HT-29 (cell line): ENCODE measurements around the gene TP73. TPM values are rescaled to one million over a fixed set of nuclear protein-coding genes. Genes with fewer than 3 reads are reported as not detected.

ENCODE experiments used
- DNase-seq: peaks from one replicate; pipeline ENCODE4 v3.0.0-alpha.2; 2015; ENCODE audit warnings: low spot score
- total RNA-seq: library from RNA; depleted of rRNA; stranded (reverse); fragments of >200 nt; shearing (Covaris generic); gene quantifications from 2 replicates; pipeline ENCODE4 v1.2.3, GENCODE V29; 2014

The TP73 gene
- total RNA-seq, 1 experiment from 2014 or later, result 11.1 TPM

DNA sequence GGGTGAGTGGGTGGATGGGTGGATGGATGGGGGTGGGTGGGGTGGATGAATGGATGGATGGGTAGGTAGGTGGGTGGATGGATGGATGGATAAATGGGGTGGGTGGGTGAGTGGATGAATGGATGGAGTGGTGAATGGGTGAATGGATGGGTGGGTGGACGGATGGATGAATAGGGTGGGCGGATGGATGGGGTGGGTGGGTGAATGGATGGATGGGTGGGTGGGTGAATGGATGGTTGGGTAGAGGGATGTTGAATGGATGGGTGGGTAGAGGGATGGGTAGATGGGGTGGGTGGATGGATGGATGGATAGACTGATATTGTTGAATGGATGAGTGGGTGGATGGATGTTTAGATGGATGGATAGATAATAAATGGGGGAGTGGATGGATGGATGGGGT, 73.0 kb downstream of the TP73 start:
- DNase-seq, result no peak

DNA sequence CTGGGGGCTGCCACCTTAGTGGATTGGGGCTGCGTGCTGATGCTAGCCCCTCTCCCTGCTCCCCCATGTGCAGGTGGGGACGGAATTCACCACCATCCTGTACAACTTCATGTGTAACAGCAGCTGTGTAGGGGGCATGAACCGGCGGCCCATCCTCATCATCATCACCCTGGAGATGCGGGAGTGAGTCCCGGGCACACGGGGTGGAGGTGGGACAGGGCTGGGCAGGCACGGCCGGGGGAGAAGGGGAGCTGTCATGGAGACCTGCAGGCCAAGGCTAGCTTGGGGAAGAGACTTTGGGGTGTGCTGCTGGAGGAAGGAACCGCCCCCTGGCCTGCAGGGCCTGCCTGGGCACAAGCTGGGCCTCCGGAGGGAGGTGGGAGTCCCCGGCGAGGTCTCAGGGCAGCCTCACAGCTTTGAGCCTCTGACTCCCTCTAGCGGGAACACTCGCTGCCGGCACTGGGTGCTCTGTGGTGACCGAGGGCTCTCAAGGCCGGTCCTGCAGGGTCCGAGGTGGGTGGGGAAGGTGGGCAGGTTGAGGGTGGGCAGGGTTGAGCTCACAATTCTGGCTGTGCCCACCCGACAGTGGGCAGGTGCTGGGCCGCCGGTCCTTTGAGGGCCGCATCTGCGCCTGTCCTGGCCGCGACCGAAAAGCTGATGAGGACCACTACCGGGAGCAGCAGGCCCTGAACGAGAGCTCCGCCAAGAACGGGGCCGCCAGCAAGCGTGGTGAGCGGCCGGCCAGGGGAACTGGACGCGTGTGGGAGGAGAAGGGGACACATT, 74.9 kb downstream of the TP73 start:
- no peak for DNase-seq

DNA sequence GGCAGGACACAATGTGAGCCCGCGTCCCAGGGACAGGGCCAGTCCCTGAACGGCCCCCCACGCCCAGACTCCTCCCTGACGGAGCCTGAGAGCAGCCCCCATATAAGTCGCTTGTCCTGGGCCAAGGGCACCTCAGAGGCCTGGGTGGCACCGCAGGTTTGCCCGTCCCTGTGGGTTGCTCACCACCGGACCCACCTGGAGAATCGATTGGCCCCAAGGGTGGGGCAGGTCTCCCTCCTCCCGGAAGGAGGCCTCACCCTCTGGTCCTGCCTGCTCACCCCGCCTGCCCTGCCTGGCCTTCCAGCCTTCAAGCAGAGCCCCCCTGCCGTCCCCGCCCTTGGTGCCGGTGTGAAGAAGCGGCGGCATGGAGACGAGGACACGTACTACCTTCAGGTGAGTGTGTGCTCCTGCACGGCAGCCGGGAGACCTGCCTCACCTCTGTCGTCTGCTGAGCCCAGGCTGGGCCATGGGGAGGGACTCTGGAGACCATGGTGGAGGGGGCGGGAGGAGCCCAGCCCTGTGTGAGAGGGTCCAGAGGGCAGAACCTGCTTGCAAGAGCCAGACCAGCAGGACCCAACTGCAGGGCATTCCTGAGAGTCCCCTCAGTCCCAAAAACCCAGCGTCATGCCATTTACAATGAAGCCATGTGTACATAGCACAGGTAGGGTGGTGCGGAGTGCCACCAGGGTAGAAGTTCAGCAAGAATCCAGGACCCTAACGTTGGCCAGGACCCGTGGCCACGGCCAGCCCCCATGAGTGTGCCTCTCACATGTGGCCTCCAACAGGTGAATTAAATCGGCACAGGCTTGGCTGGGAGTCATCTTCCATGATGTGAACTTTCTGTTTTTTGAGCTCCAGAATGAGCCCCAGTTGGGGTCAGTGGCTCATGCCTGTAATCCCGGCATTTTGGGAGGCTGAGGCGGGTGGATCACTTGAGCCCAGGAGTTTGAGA, 75.8 kb downstream of the TP73 start:
- DNase-seq, result no peak

DNA sequence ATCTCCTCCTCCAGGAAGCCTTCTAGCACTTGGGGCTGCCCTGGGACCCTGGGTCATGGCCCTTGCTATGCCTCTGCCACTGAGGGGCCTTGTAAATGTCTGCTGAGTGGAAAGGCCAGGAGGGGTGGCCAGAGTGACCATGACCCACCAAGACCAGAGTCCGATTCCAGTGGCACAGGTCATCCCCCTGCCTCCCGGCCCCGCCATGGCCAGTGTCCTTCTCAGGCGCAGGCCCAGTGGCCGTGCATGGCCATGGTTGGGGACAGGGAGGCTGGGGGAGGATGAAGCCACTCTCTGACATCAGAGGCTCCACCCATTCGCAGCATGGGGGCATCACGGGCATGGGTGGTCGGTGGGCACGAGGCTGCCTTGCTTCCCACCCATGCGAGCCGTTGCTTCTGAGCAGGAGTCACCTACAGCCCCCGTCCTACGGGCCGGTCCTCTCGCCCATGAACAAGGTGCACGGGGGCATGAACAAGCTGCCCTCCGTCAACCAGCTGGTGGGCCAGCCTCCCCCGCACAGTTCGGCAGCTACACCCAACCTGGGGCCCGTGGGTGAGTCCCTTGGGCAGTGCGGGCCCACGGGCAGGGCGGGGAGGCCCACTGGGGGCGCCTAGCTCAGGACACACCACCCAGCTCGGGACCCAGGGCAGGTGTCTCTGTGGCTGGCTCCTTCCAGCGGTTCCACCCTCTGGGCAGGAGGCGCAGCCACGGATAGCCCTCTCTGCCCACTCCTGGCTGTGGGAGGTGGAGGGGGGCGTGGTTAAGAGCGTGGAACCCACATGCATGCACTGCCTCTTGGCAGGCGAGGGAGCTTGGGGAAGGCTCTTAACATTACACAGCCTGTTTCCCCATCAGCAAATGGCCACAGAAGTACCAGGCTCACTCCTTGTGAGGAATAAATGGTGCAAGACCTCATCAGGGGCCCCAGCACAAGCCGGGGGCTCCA, 77.6 kb downstream of the TP73 start:
- no peak for DNase-seq

DNA sequence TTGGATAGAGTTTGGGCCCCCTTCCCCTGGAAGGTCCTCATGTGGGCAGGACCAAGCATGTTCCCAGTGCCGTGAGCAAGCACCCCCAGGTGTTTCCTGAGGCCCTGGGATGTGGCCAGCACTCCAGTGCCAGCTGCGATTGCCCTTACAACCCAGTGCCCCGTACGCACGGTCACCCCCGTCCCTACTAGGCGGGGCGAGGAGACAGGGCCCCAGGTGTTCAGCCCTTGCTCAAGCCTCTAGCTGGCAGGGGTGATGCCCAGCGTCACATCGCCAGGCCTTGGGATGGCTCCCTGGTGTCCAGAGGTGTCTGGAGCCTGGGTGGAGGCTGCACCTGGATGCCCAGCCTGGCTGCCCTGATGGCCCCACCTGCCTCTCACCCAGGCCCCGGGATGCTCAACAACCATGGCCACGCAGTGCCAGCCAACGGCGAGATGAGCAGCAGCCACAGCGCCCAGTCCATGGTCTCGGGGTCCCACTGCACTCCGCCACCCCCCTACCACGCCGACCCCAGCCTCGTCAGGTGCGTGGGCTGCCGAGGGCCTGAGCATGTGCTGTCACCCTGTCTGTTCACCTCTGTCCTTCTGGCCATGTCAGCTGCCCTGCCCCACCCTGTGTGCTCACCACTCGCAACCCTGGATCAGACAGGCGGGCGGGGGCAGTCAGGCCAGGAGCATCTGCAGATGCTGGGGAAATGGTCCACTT, 78.4 kb downstream of the TP73 start:
- no peak for DNase-seq

DNA sequence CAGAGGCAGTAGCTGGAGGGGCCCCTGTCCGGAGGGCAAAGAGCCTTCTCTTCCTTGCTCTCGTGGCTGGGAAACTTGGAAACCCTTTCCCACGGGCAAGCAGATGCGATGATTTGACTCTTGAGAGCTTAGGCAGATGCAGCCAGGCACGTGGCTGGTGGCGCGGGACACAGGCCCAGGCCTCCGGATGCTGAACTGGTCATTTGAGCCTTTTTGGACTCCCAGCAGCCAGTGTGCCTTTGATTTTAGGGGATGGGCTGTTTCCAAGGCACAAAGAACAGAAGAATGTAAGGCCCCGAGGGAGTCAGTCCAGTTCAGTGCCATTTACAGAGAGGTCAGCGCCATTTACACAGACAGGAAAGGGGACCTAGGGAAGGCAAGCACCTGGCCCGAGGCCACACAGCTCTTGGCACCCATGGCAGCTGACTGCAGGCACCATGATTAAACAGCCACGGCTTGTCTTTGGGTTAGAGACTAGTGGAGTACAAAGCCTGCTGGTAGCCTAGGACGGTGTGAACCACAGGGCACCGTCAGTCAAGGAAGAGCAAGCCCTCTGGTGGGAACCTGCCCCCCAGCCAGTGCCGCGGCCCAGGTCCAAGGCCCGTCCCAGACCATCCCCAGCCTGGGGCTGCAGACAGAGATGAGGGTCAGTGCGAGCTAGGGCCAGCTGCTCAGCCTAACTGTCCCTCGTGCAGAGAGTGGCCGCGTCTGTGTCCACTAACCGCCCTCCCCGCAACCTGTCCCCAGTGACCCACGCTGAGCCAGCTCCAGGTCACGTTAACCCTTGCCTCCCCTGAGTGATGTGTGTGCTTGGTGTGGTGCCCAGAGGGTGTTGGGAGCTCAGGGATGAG, 79.5 kb downstream of the TP73 start:
- DNase-seq, result no peak

DNA sequence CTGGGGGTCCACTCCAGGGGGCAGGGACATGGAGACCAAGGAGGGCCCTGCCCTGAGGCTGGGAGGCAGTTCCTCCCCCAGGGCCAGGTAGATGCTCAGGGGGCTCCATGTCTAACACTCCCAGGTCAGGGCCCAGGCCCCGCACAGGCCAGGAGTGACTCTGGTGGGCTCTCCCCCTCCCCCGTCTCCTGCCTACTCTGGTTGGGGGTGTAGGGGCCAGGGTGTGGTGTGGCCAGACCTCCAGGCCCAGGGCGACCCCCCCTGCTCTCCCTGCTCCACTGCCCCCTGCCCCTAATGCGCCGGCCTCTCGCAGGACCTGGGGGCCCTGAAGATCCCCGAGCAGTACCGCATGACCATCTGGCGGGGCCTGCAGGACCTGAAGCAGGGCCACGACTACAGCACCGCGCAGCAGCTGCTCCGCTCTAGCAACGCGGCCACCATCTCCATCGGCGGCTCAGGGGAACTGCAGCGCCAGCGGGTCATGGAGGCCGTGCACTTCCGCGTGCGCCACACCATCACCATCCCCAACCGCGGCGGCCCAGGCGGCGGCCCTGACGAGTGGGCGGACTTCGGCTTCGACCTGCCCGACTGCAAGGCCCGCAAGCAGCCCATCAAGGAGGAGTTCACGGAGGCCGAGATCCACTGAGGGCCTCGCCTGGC, 80.2 kb downstream of the TP73 start:
- no peak for DNase-seq

DNA sequence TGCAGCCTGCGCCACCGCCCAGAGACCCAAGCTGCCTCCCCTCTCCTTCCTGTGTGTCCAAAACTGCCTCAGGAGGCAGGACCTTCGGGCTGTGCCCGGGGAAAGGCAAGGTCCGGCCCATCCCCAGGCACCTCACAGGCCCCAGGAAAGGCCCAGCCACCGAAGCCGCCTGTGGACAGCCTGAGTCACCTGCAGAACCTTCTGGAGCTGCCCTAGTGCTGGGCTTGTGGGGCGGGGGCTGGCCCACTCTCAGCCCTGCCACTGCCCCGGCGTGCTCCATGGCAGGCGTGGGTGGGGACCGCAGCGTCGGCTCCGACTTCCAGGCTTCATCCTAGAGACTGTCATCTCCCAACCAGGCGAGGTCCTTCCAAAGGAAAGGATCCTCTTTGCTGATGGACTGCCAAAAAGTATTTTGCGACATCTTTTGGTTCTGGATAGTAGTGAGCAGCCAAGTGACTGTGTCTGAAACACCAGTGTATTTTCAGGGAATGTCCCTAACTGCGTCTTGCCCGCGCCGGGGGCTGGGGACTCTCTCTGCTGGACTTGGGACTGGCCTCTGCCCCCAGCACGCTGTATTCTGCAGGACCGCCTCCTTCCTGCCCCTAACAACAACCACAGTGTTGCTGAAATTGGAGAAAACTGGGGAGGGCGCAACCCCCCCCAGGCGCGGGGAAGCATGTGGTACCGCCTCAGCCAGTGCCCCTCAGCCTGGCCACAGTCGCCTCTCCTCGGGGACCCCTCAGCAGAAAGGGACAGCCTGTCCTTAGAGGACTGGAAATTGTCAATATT, 81.0 kb downstream of the TP73 start:
- DNase-seq, result no peak

DNA sequence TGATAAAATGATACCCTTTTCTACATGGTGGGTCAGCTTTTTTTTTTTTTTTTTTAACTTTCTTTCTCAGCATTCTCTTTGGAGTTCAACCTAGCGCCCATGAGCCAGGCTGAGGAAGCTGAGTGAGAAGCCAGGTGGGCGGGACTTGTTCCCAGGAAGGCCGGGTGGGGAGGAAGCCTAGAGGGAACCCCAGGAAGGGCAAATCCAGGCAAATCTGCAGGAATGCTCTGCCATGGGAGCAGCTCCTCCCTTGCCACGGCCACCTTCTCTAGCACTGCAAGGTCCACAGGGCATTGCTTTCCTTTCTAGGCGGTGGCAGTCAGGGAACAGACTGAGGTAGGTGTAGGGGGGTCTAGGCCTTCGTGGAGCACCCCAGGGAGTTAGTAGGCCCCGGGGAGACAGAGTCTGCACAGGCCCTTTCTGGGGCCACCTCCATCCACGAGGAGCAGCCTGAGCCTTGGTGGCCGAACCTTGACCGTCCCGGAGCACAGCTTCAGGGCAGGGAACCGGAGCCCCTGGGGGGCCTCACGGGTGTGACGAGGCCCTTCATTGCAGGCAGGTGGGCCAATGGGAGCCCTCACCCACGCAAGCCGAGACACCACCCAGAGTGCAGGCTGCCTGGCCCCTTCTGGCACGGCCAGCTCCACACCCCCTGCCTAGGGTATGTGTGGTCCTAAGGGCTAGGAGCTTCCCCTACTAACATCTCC, 81.7 kb downstream of the TP73 start:
- no peak for DNase-seq

DNA sequence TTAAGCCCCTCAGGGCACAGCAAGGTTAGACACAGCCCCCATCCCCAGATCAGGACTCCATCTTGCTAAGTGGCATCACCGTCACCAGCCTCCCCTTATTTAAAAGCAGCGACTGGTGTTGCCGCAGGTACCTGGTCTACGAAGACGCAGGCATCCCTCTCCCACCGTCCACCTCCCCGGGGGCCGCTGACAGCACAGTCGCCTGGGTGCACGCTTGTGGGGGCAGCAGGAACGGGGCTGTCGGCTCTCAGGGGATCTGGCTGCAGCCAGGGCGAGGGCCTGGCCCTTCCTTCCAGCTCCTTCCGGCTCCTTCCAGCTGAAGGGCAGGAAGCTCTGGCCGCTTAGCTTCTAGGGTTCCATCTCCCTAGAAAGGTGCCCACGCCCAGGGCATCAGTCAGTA, 82.3 kb downstream of the TP73 start:
- no peak for DNase-seq

DNA sequence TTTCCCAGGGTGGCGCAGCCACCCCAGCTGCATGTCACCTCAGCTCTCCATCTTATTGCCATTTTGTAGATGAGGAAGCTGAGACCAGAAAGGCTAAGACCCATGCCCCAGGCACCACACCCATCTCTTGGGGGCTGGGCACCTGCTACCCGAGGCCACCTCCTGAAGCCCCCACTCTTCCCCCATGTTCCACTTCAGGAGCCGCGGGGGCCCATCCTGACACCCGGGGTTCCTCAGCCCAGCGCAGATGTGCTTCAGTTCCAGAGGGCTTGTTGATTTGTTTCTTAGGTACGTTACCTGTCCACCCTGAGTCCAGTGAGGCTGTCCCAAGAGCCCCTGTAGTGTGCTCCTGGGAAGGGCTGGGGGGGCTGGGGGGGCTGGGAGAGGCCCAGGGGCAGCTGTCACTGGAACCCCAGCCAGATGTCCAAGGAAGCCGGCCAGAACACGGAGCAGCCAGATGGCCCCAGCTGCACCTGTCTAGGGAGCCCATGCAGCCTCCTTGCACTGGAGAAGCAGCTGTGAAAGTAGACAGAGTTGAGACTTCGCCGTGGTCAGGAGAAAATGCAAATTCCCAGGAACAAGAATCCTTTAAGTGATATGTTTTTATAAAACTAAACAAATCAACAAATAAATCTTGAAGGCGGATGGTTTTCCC, 82.8 kb downstream of the TP73 start:
- DNase-seq, result no peak

DNA sequence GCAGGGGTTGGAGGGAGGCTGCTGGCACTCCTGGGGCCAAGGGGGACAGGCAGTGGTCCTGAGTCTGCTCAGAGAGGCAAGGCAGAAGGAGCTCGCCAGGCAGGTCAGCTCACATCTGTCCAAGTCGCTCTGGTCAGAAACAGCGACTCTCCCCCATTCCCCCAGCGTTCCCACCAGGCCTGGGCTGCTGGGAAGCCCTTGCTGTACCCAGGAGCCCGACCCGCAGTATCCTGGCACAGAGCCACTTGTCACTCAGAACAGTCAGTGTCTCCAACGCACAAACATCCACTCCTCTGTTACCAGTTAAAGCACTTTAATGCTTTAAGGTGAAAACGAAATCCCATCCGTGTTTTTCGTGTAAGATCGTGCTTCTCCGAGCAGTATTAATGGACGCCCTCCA, 83.4 kb downstream of the TP73 start:
- DNase-seq, result no peak

DNA sequence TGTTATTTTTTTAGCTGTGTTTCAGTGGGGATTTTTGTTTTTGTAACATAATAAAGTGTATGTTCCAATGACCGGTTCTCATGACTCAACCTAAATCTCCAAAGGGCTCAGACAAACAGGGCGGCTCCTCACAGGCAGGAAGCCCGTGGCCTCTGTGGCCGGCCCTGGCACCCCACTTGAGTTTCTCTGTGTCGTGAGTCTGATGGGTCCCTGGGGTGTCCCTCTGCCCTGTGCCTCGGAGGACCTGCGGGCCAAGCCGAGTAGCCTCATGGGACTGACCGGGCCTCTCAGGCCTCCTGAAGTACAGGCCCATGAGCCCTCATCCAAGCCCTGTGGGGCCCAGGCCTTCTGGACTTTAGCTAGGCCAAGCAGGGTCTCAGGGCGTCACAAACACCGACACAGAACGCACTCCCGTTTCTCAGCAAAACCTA, 83.8 kb downstream of the TP73 start:
- DNase-seq, result no peak

DNA sequence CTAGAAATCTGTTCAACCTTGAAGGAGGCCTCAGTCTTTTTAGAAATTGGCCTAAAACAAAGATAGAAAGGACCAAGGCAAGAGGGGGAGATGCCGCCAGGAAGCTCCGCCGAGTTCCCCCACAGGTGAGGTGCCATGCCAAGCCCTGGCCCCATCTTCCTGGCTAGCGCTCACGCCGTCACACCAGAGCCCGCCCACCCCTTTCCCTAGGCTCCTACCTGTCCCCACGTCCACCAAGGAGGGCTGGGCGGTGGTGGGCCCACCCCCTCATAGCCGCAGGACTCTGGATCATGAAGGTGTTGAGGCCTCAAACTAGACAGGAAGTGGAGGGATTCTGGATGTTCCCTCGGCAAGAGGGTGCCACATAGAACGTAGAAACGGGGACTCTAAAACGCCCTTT, 84.4 kb downstream of the TP73 start:
- no peak for DNase-seq

DNA sequence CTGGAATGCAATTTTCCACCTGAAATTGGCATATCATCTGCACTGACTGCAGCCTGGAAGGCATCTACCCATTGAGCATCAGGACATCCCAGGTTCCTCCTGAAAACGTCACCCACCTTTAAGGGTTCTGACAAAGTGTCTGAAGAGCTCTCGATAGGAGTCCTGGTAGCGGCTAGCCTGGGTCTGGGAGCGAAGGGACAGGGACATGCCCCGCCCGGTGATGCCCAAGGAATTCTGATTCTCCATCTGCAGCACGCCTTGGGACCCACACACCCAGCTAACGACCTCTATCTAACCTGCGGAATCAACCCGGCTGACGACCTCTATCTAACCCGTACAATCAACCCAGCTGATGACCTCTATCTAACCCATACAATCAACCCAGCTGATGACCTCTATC, 86.6 kb downstream of the TP73 start:
- DNase-seq, result no peak

DNA sequence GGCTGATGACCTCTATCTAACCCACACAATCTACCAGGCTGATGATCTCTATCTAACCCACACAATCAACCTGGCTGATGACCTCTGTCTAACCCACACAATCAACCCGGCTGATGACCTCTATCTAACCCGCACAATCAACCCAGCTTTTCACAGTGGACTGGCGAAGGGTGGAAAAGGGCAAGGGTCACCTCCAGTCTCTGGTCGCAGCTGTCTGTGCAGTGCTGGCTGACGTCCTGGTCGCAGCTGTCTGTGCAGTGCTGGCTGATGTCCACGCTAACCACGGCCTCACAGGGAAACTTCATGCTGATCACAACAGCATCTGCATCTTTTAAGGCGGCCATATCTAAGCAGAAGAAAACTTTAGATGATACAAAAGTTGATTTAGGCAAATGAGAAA, 87.7 kb downstream of the TP73 start:
- DNase-seq, result no peak

DNA sequence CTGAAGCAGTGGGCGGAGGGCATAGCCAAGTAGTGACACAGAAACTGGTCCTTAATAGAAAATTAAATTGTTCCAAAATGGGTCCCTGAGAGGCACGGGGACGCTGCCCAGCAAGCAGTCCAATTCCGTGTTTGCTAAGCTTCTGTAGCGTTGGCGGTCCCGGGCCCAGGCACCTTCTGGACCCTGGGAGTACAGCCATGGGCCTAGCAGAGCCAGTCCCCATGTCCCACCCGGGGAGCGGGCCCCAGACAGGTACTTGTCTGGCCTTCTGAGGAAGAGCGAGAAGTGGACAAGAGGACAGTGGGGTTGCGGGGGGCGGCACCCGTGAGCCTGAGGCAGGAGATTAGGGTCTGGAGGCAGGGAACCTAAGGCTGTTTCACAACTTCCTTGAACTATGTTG, 88.4 kb downstream of the TP73 start:
- no peak for DNase-seq
